ENCODE results near the gene ADD1.
A peak's percentile ranks its signal among the peaks of the same experiment; 100 is the strongest.

The ADD1 gene

GRCh38 chr4:2861631-2862436 is 18.2 kb downstream of the ADD1 start:
- DNase-seq, result no peak

GRCh38 chr4:2862528-2862927 is 18.9 kb downstream of the ADD1 start:
- no peak for DNase-seq

GRCh38 chr4:2863649-2864048 is 20.0 kb downstream of the ADD1 start:
- DNase-seq, result no peak

GRCh38 chr4:2865196-2865780 is 21.6 kb downstream of the ADD1 start:
- DNase-seq, result no peak

GRCh38 chr4:2866160-2866861 is 22.7 kb downstream of the ADD1 start:
- DNase-seq, result no peak

GRCh38 chr4:2866891-2867290 is 23.2 kb downstream of the ADD1 start:
- no peak for DNase-seq

GRCh38 chr4:2867758-2868491 is 24.3 kb downstream of the ADD1 start:
- DNase-seq, result no peak

GRCh38 chr4:2868877-2869487 is 25.3 kb downstream of the ADD1 start:
- DNase-seq, result no peak

GRCh38 chr4:2869659-2870058 is 26.0 kb downstream of the ADD1 start:
- no peak for DNase-seq

- DNase-seq, result no peak
Measured at GRCh38 chr4:2870082-2870481, 26.4 kb downstream of the ADD1 start.

GRCh38 chr4:2871466-2871865 is 27.8 kb downstream of the ADD1 start:
- no peak for DNase-seq

GRCh38 chr4:2871911-2872310 is 28.3 kb downstream of the ADD1 start:
- no peak for DNase-seq

- DNase-seq, result no peak
Measured at GRCh38 chr4:2873329-2873728, 29.7 kb downstream of the ADD1 start.

- DNase-seq, result no peak
Measured at GRCh38 chr4:2874861-2875260, 31.2 kb downstream of the ADD1 start.

GRCh38 chr4:2875556-2875955 is 31.9 kb downstream of the ADD1 start:
- DNase-seq, result no peak

GRCh38 chr4:2878346-2878745 is 34.7 kb downstream of the ADD1 start:
- peak; percentile 14 for DNase-seq

- DNase-seq, result no peak
Measured at GRCh38 chr4:2879026-2879425, 35.4 kb downstream of the ADD1 start.

- no peak for DNase-seq
Measured at GRCh38 chr4:2881431-2881830, 37.8 kb downstream of the ADD1 start.

GRCh38 chr4:2882341-2882740 is 38.7 kb downstream of the ADD1 start:
- DNase-seq, result no peak

GRCh38 chr4:2886161-2886560 is 42.5 kb downstream of the ADD1 start:
- DNase-seq, result no peak

- DNase-seq, result no peak
Measured at GRCh38 chr4:2886622-2887021, 43.0 kb downstream of the ADD1 start.

GRCh38 chr4:2887343-2887742 is 43.7 kb downstream of the ADD1 start:
- DNase-seq, result no peak

- DNase-seq, result no peak
Measured at GRCh38 chr4:2888886-2889285, 45.2 kb downstream of the ADD1 start.

All from activated CD4-positive, alpha-beta T cell treated with anti-CD3 and anti-CD28 coated beads, Interleukin-10, Interleukin-2, amounts not matched to agents 100 ng/mL and 50 ng/mL, durations not matched to agents 16 hours and 8 hours (primary cell).